ENCODE results near the gene STAG3.
"Not testable (repeated sequence)": the region's sequence is repeated elsewhere in the genome, so short reads cannot be mapped to it uniquely, and the experiment has no call there.

The STAG3 gene

DNA sequence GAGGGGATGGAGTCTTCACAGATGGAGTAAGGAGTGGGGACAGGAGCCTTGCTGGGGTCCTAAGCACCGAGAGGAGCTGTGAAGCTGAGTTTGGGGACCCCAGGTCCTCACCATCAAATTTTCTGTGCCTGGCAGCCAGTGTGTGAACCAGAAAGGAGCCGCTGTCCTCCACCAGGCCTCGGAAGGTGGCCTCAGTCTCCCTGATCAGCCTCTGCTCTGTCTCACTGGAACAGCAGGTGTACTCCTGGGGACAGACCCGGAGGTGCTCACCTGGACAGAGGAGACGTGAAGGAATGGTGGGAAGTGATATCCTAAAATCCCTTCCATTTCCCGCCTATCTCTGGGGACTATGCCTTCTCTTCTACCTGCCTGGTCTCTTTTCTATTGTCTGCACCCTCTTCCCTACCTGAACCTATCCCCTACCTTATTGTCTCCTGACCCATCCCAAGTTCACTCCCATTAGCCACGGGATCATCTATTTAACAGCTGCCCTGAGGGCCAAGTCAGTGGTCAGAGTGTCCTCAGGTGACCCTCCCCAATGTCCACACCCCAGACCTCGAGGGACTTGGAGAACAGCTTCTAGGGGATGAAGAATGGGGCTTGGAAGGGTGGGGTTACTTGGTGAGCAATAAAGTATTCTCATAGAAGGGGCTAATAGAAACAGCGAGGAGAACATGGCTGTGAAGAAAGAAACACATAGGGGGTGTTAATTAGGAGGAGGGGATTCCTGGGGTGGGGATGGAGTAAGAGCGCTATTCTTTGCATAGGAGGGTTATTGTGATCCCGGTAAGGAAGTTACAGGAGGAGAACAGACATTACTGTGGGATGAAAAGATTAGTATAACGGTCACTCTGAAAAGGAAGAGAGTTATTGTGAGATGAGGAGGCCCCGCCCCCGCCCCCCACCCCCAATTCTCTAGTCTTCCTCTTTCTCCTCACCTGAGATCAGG, 1.3 kb upstream of the STAG3 start:
- no peak for FAIRE-seq

DNA sequence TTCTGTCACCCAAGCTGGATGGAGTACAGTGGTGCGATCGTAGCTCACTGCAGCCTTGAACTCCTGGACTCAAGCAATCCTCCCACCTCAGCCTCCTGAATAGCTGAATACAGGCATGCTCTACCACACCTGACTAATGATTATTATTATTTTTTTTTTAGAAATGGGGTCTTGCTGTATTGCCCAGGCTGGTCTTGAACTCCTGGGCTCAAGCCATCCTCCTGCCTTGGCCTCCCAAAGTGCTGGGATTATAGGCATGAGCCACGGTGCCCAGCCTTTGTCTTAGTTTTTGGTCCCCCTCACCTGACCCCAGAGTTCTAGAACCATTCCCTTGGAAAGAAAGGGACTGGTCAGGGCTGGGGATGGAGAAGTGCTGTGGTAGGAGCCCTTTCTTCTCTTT, 2.4 kb downstream of the STAG3 start:
- FAIRE-seq = not testable (repeated sequence)

DNA sequence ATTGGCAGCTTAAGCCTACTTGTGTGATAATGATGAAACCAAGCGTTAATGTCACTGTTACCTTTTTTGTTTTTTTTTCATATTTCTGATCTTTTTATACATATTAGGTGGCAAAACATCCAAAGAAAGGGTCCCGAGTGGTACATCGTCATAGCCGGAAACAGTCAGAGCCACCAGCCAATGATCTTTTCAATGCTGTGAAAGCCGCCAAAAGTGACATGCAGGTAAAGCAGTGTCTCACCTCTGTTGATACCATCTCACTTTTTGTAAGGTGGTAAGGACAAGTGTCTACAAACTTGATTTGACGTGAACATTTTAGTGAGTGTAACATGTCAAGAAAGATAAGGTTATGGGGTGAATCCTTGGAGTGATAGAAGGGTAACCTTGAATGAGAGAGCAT, 4.9 kb downstream of the STAG3 start:
- FAIRE-seq = not testable (repeated sequence)

DNA sequence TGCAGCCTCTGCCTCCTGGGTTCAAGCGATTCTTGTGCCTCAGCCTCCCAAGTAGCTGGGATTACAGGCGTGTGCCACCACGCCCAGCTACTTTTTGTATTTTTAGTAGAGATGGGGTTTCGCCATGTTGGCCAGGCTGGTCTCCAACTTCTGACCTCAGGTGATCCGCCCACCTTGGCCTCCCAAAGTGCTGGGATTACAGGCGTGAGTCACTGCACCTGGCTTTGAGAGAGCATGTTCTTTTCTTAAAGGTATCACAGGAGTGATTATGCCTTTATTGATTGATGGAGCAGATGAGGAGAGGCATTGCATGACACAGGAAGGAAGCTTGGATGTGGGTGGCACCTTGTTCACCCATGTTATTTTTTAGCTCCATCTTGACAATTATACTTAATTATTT, 5.4 kb downstream of the STAG3 start:
- FAIRE-seq = not testable (repeated sequence)

DNA sequence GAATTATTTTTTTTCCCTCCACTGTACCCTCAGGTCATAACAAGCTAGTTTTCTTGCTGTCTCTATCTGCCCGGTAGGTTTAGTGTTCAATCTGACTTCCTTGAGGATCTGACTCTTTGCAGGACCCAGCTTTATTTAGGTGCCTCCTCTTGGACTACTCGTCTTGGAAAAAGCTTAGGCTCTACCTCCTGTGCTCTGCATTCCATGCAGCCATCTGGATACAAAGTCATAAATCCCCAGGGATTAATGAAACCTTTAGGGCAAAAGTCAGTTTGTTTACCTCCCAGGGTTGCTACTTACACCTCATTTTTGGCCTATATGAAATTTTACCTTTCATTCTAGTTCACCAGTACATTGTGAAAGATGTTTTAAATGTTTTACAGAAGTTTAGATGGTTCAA, 8.0 kb downstream of the STAG3 start:
- FAIRE-seq = no peak

DNA sequence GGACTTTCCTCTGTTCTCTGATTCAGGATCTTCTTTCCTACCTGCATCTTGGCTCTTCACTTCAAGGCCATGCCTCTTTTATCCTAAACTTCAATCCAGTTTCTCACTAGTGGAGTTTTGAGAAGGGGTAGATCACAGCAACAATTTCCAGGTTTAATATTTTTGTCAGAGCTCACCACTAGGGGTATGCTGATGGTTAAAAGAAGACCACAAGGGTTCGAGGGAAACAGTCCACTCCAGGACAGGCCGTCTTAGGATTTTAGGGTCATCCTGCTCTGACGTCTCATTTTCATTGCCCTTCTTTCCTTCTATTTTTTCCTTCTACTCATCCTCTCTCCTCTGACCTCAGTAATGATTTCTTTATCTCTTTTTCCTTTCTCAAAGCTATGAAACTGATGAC, 11.3 kb downstream of the STAG3 start:
- FAIRE-seq = no peak

DNA sequence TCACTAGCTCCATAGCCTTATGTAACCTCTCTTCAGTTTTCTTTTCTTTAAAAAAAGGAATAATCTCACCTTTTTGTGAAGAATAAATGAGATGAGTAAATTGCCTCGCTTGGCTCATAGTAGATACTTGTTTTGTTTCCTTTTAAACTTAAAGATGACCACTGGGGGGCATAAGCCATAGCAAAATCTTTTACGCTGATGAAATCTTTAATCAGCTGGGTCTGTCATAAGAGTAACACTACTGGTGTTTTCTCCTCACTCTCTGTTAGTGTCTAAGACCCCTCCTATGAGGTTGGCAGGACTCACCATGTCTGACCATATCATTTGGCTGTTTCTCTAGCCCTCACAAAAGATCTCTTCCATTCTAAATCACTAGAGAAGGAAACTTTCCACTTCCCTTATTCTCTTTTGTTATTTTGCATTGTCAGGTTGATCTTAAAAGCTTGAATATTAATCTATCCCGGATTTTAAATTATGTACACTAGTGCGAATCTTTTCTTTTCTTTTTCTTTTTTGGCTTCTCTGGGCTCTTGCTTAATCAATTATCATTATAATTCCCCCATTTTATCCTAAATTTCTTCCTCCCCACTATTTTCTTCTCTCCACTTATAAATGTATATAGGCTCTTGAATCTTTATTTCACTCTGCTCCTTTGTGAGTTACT, 12.5 kb downstream of the STAG3 start:
- peak; percentile 31 for FAIRE-seq

DNA sequence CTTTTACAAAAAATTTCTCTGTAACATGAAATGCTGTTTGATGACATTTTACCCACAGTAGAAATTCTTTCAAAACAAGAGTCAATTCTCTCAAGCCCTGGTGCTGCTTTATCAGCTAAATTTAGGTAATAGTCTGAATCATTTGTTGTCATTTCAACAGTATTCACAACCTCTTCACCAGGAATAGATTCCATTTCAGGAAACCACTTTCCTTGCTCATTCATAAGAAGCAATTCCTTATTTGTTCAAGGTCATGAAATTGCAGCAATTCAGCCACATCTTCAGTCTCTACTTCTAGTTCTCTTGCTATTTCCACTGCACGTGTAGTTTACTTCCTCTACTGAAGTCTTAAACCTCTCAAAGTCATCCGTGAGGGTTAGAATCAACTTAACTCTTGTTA, 14.1 kb downstream of the STAG3 start:
- no peak for FAIRE-seq

DNA sequence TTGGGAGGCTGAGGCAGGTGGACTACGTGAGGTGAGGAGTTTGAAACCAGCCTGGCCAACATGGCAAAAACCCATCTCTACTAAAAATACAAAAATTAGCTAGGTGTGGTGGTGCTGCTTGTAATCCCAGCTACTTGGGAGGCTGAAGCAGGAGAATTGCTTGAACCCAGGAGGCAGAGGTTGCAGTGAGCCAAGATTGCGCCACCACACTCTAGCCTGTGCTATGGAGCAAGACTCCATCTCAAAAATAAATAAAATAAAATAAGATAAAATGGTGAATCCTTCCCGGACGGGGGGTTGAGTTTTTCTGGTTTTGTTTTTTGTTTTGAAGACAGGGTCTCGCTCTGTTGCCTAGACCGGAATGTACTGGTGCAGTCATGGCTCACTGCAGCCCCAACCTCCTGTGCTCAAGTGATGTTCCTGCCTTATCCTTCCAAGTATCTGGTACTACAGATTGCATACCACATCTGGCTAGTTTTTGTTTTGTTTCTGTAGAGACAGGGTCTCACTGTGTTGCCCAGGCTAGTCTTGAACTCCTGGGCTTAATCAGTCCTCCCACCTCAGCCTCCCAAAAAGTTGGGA, 14.7 kb downstream of the STAG3 start:
- not testable (repeated sequence) for FAIRE-seq

DNA sequence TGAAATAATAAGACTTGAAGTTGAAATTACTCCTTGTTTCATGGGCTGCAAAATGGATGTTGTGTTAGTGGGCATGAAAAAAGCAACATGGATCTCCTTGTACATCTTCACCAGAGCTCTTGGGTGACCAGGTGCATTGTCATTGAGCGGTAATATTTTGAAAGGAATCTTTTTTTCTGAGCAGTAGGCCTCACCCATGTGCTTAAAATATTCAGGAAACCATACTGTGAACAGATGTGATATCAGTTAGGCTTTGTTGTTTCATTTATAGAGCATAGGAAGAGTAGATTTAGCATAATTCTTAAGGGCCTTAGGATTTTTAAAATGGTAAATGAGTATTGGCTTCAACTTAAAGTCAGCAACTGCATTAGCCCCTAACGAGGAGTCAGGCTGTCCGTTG, 15.3 kb downstream of the STAG3 start:
- no peak for FAIRE-seq

DNA sequence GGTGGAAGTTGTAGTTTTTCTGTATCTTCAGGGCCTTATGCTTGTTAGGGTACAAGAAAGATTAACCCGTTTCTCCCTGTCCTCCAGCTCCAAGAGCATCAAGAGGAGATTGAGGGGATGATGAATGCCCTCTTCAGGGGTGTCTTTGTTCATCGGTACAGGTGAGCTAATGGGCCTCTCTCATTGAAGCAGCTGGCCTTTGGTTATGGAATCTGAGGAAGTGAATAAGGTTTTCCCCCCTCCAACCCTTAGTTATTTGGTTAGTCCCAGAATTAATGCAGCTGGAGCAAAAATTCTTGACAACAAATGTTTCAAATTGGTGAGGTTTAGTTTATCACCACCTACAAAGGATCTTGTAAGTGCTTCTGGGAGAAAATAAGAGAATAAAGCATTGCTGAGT, 17.5 kb downstream of the STAG3 start:
- FAIRE-seq = no peak

DNA sequence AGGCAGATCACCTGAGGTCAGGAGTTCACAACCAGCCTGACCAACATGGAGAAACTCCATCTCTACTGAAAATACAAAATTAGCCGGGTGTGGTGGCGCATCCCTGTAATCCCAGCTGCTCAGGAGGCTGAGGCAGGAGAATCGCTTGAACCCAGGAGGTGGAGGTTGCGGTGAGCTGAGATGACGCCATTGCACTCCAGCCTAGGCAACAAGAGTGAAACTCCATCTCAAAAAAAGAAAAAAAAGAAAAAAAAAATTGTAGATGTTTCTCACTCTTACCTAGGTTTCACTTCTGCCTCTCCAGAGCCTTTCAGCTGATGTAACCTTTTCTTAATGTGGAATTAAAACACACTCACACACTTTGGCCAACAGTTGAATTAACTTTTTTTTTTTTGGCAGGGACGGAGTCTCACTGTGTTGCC, 18.2 kb downstream of the STAG3 start:
- not testable (repeated sequence) for FAIRE-seq

DNA sequence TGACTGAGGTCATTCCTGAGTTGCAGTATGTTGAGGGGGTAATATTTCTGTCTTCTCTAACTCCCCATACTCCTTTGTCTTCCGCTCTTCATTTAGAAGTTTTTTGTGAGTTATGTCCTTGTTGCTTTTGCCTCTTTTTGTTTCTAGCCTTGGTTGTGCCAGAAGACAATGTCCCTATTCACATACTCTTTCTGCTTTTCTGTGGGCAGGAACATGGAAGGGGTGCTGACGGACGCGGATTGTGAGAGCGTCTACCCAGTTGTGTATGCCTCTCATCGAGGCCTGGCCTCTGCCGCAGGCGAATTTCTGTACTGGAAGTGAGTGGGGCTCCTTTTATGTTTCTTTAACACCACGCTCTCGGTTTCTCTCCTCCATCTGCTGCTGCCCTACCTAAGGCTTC, 20.5 kb downstream of the STAG3 start:
- FAIRE-seq = no peak

DNA sequence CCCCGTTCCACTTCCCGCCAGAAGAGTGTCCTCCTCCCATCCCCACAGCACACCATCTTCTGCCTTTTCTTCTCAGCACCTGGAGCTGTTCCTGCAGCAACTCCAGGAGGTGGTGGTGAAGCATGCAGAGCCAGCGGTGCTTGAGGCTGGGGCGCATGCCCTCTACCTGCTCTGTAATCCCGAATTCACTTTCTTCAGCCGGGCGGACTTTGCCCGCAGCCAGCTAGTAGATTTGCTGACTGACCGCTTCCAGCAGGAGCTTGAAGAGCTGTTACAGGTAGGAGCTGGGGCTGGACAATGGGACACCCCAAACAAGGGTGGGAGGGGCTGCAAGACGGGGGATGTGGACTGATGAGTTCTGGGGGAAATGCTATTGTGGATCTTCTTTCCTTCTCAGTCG, 23.0 kb downstream of the STAG3 start:
- FAIRE-seq = no peak

DNA sequence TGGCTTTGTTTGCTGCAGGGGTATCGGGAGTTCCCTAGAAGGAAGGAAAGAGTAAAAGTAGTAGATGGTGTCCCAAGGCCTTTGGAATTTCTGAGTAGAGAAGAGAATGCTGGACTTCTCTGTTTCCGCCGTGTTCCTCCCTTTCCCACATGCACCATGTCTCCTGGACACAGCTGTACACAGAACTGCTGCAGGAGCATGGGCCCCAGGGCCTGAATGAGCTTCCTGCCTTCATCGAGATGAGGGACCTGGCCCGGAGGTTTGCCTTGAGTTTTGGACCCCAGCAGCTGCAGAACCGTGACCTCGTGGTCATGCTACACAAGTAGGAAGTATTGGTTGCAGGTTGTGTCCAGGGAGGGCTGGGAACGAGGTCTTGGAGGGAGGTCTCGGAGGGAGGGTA, 26.7 kb downstream of the STAG3 start:
- FAIRE-seq = no peak

DNA sequence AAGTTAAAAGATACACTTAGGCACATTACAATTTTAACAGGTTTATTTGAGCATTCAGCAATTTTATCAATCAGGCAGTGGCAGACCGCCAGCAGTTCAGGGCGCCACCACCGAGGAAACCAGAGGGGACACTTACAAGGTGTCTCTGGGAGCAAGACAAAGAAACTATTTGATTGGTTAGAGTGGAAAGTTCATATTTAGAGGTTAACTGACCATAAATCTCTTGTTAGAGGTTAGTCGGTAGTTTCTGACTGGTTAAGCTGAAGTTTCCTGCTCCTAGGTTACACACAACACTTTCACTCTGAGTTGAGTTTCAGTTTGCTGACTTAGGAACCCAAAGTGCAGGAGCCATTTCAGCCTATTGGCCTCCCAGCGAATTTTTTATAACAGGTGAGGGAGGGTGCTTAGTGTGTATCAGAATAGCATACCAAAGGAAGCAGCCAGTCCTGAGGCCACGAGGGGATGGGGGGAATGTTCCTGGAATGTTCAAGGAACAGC, 31.2 kb downstream of the STAG3 start:
- no peak for FAIRE-seq

DNA sequence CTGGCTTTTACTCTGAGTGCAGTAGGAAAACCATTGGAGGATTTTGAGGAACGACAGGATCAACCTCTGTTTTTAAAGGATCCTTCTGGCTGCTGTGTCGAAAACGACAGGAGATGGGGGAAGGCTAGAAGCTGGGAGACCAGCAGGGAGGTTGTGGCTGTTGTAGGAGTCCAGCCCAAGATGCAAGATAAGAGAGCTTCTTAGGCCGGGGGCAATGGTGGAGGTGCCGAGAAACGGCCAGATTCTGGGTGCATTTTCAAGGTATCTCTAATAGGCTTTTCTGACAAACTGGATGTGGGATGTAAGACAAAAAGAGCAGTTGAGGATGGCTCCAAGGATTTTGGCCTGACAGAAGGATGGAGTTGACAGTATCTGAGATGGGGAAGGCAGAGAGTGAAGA, 31.8 kb downstream of the STAG3 start:
- no peak for FAIRE-seq

DNA sequence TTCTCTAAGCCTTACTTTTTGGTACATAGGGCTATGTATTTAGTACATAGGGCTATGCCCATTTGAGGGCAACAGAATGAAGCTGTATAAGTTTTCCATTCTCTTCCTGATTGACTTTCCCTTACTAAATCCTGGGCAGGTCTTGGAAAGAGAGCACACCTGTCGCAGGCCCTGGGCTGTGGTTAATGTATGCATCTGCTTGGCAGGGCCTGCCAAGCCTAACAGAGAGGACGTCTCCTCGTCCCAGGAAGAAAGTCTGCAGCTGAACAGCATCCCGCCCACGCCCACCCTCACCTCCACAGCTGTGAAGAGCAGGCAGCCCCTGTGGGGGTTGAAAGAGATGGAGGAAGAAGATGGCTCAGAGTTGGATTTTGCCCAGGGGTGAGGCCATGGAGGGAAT, 33.1 kb downstream of the STAG3 start:
- no peak for FAIRE-seq

DNA sequence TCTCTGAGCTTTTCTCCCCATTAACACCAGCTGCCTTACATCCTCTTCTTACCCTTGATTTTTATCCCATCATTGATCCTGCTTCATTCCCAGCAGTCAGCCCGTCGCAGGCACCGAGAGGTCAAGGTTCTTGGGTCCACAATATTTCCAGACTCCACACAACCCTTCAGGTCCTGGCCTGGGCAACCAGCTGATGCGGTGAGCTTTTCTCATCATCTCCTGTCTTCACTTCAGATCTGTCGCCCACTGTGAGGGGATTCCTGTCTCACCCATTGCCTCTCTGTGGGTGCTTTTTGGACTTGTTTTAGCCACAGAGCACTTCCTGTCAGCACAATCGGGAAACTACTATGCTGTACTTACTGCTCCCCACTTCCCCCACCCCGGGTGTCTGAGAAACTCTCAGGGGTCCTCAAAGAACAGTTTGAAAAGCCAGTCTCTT, 33.6 kb downstream of the STAG3 start:
- FAIRE-seq = no peak

DNA sequence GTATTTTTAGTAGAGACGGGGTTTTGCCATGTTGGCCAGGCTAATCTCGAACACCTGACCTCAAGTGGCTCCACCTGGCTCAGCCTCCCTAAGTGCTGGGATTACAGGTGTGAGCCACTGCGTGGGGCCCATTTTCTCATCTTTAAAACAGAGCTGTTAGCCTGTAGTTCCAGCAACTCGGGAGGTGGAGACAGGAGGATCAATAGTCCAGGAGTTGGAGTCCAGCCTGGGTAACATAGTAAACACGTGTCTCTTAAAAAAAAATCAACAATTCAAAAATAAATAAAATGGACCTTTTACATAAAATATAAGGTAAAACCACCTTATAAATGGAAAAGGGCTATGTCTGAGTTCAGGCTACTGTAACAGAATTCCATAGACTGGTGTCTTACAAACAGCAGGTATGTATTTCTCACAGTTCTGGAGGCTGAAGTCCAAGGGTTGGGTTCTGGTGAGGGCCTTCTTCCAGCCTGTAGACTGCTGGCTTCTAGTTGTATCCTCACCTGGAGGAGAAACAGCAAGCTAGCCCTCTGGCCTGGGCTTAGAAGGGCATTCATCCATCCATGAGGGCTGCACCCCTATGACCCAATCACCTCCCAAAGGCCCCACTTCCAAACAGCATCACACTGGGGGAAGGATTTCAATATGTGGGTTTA, 35.0 kb downstream of the STAG3 start:
- FAIRE-seq = no peak

DNA sequence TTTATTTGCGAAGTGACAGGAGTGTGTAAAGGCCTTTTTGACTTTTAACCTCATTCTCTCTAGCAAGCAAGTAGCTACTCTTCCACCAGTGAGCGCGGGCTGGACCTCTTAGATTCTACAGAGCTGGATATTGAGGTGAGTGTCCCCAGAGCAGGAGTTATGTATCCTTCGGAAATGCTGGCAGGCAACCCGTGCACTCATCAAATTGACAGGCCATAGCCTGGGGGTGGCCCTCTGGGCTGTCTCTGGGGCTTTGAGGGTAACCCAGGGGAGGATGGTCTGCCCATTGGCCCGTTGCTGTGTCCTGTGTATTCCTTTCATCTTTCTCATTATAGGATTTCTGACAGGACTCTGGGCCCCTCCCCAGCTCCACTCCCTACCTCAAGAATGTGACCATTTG, 36.0 kb downstream of the STAG3 start:
- FAIRE-seq = no peak

DNA sequence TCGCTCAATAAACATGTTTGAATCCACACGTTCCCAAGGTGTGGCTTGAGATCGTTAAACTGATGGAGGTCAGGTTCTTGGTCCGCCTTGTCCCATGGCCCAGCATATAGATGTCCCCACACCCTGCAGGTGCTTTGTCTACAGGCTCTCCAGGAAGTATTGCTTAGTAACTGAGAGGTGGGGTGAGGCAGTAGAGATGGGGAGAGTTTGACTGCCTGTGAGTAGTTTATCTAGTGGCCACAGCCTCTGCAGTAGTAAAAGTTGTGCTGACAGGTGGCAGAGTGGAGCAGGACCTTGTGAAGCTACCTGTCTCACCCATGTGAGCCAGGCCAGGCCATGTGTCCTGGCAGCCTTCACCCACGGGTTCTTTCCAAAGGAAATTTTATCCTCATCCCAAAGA, 36.6 kb downstream of the STAG3 start:
- FAIRE-seq = not testable (repeated sequence)

DNA sequence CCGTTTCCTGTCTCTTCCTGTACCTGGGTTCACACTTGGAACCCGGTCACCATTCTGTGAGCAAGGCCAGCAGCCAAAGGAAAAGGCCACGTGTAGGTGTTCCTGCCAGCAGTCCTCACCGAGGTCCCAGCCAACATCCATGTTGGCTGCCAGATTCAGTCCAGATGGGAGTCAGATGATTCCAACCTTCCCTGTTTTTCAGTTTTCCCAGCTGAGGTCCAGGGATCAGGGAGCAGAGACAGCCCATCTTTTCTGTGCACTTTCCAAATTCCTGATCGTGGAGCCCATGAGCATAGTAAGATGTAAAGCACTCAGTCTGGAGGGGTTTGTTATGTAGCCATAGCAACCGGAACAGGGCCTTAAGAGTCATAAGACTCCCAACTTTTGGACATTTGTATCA, 38.2 kb downstream of the STAG3 start:
- no peak for FAIRE-seq

Data from TTC549 (cell line).